ENCODE results near the gene ERI3.

GRCh38 chr1:44339731-44340130 lies 15.3 kb downstream of the ERI3 start:
- no peak for TF ChIP-seq GATA2 (IDR thresholded peaks at IDR 0.05; ENCODE audit: low read depth, low read length)
- TF ChIP-seq GATA3 (IDR thresholded peaks at IDR 0.05; ENCODE audit: low read depth, low read length) = no peak

All from SH-SY5Y (cell line).